Measurements from ENCODE around the gene CDPF1. TPM values are rescaled to one million over a fixed set of nuclear protein-coding genes. Genes with fewer than 3 reads are reported as not detected.

CDPF1 gene
- total RNA-seq, 1 donor from 2014 or later = 6.7 TPM

- no peaks in the 10 kb centered on the region for H3K9me3 ChIP-seq (ENCODE audit: low read depth)
- Mint-ChIP-seq H3K4me1 (peaks cover 6% of the 10 kb centered on the region), H3K9me3 (no peaks in the 10 kb centered on the region), H3K4me3 (no peak overlapping the region), H3K36me3 (peaks cover 10% of the 10 kb centered on the region), H3K27ac (no peak overlapping the region), H3K27me3 (ENCODE audit: insufficient read depth, low read depth) (peaks cover 6% of the 10 kb centered on the region)
- H3K4me3 ChIP-seq = no peak overlapping the region
- no peaks in the 10 kb centered on the region for H3F3A ChIP-seq (ENCODE audit: low read depth)
- no peak overlapping the region for H3K9ac ChIP-seq
- no peak overlapping the region for H3K27ac ChIP-seq
- DNase-seq (ENCODE audit: low spot score) = no peak
- TF ChIP-seq EZH2 (IDR thresholded peaks at IDR 0.05) = no peak
- TF ChIP-seq EZH2phosphoT487 (IDR thresholded peaks at IDR 0.05) = no peak
- no peak for TF ChIP-seq CTCF (IDR thresholded peaks at IDR 0.05)
- no peak overlapping the region for H2AFZ ChIP-seq (replicated peaks)
- H3K27me3 ChIP-seq = no peaks in the 10 kb centered on the region
- no peak overlapping the region for H3K4me2 ChIP-seq
- no peaks in the 10 kb centered on the region for H4K20me1 ChIP-seq (ENCODE audit: low read depth)
- no peaks in the 10 kb centered on the region for H3K36me3 ChIP-seq
- no peaks in the 10 kb centered on the region for H3K79me2 ChIP-seq (ENCODE audit: low read depth)
- H3K4me1 ChIP-seq = no peaks in the 10 kb centered on the region
These were observed 38.8 kb upstream of the CDPF1 start for GRCh38 chr22:46288846-46289243.

- no peaks in the 10 kb centered on the region for H3K9me3 ChIP-seq (ENCODE audit: low read depth)
- H3K4me1 ChIP-seq = no peaks in the 10 kb centered on the region
- Mint-ChIP-seq H3K36me3 (peaks cover 10% of the 10 kb centered on the region), H3K4me3 (no peak overlapping the region), H3K9me3 (no peaks in the 10 kb centered on the region), H3K27me3 (ENCODE audit: insufficient read depth, low read depth) (peaks cover 4% of the 10 kb centered on the region), H3K4me1 (peaks cover 2% of the 10 kb centered on the region), H3K27ac (no peak overlapping the region)
- TF ChIP-seq EZH2 (IDR thresholded peaks at IDR 0.05) (no peak), CTCF (IDR thresholded peaks at IDR 0.05) (no peak), EZH2phosphoT487 (IDR thresholded peaks at IDR 0.05) (no peak)
- no peaks in the 10 kb centered on the region for H3F3A ChIP-seq (ENCODE audit: low read depth)
- DNase-seq (ENCODE audit: low spot score) = no peak
- H3K9ac ChIP-seq = no peak overlapping the region
- no peaks in the 10 kb centered on the region for H3K79me2 ChIP-seq (ENCODE audit: low read depth)
- H3K27ac ChIP-seq = no peak overlapping the region
- no peaks in the 10 kb centered on the region for H3K36me3 ChIP-seq
- H3K4me2 ChIP-seq = no peak overlapping the region
- H3K27me3 ChIP-seq = no peaks in the 10 kb centered on the region
- H4K20me1 ChIP-seq (ENCODE audit: low read depth) = no peaks in the 10 kb centered on the region
- no peak overlapping the region for H2AFZ ChIP-seq (replicated peaks)
- no peak overlapping the region for H3K4me3 ChIP-seq
These were observed 38.0 kb upstream of the CDPF1 start for GRCh38 chr22:46287873-46288751.

GRCh38 chr22:46286941-46287872, 37.1 kb upstream of the CDPF1 start:
- H3K27ac ChIP-seq = no peak overlapping the region
- Mint-ChIP-seq H3K27me3 (ENCODE audit: insufficient read depth, low read depth) (peaks cover 2% of the 10 kb centered on the region), H3K9me3 (no peaks in the 10 kb centered on the region), H3K4me1 (no peaks in the 10 kb centered on the region), H3K27ac (no peak overlapping the region), H3K4me3 (no peak overlapping the region), H3K36me3 (peaks cover 6% of the 10 kb centered on the region)
- H3K4me1 ChIP-seq = no peaks in the 10 kb centered on the region
- no peaks in the 10 kb centered on the region for H3K27me3 ChIP-seq
- DNase-seq (ENCODE audit: low spot score) = no peak
- no peaks in the 10 kb centered on the region for H3K9me3 ChIP-seq (ENCODE audit: low read depth)
- no peaks in the 10 kb centered on the region for H3F3A ChIP-seq (ENCODE audit: low read depth)
- H3K4me2 ChIP-seq = no peak overlapping the region
- H3K9ac ChIP-seq = no peak overlapping the region
- TF ChIP-seq EZH2phosphoT487 (IDR thresholded peaks at IDR 0.05) = no peak
- no peak for TF ChIP-seq EZH2 (IDR thresholded peaks at IDR 0.05)
- TF ChIP-seq CTCF (IDR thresholded peaks at IDR 0.05) = no peak
- no peak overlapping the region for H2AFZ ChIP-seq (replicated peaks)
- H3K79me2 ChIP-seq (ENCODE audit: low read depth) = no peaks in the 10 kb centered on the region
- H3K4me3 ChIP-seq = no peak overlapping the region
- H4K20me1 ChIP-seq (ENCODE audit: low read depth) = no peaks in the 10 kb centered on the region
- no peaks in the 10 kb centered on the region for H3K36me3 ChIP-seq

All from neural progenitor cell (in vitro differentiated cells).